GM11168 (cell line): ENCODE measurements around the gene CAPN12.

Source experiments
- in situ Hi-C: fragments of 300-500 bp; cut with MboI; formaldehyde crosslinking; loops from one replicate; pipeline ENCODE4 v1.12.0; 2022; ENCODE audit warnings: low sequenced_read_pairs; ENCODE audit not compliant: unreplicated experiment

Gene CAPN12

DNA sequence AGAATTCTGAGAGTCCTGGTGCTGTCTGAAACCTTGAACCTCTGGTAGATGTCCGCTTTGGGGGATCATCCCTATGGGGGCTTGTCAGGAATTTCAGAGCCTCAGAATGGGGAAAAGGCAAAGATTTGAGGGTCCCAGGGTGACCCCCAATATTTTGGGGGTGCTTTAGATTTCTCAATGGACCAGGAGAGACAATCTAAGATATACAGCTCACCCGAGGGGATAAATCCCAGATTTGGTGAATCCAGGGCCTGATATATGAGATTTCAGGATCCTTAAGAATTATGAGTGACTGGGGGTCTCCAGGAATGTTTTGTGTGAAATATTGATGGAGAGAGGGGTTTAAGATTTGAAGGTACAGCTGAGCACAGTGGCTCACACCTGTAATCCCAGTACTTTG is 3.3 kb downstream of the CAPN12 start:
- in situ Hi-C loops = no loop called here

DNA sequence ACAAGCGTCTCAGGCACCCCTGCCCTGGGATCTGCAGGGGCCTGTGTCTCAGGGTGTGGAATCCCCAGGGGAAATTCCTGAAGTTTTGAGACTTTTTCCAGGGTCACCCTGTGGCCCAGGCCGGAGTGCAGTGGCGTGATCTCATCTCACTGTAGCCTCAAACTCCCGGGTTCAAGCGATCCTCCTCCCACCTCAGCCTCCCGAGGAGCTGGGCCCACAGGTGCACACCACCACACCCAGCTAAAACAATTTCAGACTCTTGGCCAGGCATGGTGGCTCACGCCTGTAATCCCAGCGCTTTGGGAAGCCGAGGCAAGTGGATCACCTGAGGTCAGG is 4.0 kb downstream of the CAPN12 start:
- in situ Hi-C loops = no loop called here

DNA sequence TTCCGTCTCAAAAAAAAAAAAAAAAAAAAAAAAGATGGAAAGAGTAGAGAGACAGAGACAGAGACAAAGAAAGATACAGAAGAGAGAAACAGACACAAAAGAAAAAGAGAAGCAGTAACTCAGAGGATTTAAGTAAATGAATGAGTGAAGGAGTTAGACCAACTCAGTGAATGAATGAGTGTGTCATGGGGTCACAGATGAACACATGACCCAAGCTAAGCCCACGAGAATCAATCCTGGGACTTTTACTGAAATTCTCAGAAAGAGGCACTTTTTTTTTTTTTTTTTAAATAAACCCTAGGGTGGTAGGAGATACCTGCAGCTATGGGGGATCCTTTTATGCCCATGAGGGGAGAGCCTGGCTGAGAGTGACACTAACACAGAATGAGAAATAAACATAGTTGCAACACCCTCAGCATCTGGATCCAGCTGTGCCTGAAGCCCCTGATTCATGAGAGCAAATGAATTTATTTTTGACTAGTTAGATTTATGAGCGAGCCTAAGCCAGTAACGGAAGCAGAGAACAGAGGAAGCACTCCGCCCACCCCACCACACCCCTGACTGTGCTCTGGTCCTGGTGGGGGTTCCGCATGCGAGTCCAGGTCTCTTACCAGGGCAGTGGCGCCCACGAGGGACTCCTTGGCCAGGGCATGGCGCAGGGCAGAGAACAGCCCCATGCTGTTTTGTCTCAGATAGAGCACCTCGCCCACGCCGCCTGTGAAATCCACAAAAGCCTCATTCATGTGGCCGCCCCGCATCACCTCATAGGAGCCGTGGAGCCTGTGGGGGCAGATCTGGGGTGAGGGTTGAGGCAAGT is 4.6 kb downstream of the CAPN12 start:
- in situ Hi-C loops = no loop called here

DNA sequence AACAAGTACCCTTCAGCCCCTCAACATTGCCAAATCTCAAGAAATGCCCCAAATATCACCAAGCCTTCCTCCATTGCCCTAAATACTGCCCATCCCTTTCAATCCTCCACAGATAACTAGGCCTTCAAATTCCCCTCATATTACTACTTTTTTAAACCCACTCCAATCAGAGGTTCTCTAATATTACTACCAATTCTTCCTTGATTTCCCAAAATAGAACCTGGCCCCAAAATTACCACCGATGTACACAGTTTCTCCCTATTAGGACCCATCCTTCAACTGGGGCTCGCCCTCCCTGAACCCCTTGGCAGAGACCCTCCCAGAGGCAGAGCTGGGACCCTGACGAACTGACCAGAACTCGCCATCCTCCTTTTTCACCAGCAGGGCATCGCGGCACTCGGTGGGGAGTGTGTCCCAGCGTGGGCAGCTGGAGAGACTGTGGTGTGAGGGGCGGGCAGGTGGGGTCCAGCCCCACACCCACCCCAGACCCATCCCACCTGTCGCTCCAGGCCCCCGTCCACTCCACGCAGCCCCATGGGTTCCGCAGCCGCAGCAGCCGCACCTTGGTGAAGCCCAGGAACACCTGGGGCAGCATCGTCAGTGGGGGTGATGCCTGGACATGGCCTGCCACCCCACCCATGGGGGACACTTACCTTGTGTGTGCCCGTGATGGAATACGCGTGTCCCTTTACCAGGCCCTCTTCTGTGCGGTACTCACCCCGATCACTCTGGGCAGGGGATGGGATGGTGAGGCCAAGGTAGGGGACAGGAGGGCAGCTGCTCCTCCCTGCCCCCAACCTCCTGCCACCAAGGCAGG is 6.1 kb downstream of the CAPN12 start:
- in situ Hi-C loops = no loop called here

DNA sequence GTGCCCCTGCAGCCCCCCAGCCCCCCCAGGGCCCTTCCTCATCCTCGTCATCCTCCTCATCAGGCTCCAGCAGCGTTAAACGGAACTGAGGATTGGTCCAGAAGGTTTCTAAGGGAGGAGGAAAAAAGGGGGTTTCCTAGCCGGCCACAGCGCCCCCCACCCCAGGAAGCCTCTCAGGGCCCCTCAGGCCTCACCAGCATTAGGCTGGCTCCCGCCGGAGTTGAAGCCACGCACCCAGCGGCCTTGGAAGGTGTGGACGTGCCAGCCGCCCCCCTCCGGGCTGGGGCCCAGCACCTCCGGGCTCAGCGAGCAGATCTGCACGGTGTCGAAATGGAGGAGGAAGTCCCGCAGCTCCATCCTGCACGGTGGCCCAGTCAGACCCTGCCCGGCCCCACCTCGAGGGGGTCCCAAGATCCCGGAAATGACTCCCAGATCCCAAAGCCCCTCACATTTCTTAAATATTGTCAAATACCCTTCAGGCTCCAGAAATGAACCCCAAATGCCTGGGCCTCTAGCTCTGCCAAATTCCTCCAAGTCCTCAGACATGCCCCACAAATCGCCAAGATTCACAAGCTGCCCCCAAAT is 6.9 kb downstream of the CAPN12 start:
- in situ Hi-C loops = no loop called here

DNA sequence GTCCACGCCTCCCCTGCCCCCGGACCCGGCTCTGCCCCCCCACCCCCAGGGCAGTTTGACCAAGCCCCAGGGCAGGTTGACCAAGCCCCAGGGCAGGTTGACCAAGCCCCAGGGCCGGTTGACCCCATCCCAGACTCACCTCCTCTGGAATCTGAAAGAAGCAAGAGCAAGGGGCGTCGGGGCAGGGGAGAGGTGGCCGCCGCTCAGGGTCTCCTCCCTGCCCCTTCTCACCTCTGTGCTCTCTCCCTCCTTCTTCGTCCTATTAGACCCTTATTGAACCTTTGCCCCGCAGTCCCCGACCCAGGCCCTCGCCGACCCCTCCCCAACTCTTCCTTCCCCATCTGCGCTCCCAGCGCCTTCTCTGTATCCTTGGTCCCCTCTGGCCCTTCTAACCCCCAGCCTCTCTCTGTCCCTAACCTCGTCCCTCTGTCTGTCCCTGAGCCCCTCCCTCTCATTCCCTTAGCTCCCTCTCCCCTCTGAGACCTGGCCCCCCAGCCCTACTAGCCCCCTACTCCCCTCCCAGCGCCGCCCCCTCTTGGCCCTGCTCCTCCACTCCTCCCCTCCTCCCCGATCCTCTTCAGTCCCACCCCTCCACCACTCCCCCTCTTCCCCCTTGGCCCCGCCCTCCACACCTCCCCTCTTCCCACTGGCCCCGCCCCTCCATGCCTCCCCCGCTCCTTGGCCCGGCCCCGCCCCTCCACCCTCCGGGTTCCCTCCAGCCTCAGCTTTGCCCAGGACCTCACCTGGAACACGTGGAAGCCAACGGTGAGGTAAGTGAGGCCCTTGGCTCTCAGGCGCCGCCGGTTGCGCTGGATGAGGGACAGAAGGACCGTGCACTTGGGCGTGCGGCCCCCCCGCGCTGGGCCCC is 7.6 kb downstream of the CAPN12 start:
- in situ Hi-C loops = no loop called here

DNA sequence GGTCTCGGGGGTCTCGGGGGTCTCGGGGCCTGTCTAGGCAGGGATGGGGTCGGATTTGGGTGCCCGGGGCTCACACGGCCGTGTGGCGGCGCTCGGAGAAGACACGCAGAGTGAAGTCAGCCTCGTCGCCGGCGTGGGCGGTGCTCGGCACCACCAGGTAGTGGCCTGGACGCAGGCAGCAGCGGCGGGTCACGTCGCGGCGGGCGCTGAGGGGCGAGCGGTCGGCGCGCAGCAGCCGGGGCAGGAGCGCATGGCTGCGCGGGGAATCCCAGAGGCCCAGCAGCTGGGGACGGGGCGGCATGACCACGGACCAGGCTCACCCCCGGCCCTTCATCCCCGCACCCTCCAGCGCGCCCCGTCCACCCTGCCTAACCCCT is 8.2 kb downstream of the CAPN12 start:
- in situ Hi-C loops = no loop called here

DNA sequence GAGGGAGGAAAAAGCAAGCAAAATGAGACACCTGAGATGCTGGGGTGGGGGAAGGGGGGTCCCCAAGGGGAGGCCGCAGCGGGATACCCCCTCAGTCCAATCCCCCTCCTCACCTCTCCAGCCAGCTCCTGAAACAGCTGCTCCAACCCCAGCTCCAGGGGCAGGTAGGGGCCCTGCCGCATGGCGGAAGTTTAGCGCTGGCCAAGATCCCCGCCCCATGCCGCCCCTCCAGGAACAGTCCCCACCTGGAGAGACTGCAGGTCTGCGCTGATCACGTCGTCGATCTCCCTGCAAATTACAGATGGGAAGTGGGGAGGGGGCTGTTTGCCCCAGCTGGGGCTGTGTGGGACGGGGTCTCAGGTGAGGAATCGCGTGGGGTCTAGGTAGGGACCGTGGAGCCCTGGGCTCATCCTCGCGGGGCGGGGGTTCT is 9.0 kb downstream of the CAPN12 start:
- in situ Hi-C loops = no loop called here

DNA sequence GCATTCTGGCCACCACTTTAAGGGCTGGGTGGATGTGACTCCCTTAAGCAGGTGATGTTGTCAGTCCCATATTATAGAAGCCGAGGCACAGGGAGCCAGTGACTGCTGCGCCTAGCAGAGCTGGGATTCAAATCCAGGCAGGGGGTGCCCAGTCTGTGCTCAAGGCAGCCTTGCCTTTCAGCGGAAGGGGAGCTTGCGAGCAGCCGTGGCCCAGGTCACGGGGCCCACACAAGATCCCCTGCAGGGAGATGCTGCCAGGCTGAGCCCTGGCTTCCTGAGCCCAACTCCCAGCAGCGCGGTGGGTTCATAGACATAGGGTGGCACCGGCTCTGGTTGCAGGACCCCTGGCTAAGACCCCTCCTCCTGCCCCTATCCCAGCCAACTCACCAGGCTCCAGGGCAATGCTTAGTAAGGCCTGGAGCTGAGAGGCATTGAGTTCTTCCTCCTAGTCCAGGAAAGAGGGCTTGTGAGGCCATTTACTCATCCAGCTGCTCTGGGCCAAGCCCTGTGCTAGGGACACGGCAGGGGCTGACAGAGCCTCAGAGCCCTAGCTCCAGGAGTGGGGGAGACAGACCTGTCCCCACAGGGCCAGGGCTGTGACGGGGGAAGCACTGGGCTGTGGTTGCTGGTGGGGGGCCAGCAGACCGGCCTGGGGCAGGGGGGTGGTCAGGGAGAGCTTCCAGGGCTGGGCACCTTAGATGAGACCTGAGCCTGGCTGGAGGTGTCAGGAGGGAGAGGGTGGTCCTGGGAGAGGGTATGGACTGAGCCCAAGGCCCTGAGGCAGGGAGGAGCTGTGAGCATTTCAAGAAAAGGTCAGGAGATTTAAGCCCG is 9.6 kb downstream of the CAPN12 start:
- in situ Hi-C loops = no loop called here

DNA sequence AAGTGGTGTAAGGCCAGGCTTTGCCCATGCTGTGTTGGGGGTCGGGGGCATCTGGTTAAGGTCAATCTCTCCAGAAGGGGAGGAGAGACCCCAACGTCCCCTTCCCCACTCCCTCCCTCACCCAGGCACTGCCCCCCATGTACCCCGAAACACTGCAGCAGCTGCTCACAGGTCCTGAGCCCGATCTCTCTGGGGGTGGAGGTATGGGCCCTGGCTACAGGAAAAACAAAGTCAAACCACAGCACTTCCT is 10.2 kb downstream of the CAPN12 start:
- in situ Hi-C loops = no loop called here

DNA sequence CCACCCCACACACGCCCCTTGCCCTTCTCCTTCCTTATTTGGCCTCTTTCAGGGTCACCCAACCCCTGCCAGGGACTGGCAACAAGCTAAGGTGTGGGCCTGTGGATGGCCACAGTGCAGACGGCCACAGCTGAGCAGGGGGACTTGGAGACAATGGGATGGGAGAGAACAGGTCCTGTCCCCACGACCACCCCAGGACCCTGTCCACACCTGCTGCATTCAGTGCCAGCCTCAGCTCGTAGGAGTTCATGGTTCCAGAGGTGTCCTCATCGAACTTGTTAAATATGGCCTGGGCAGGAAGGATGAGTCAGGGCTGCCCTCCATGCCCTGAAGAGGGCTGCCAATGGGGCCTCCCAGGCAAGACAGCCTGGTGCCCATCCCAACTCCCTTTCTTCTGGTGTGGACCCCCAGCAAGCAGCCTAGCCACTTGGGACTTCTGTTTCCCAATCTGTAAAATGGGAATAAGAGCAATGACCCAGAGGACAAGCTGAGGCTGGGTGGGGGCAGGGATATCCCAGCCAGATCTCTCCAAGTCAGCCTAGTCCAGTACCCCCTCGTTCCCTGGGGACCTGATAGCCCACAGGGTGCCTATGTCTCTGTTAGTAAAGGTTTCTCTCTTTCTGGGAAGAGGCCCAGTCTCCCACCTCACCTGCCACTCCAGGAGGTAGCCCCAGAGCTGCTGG is 10.6 kb downstream of the CAPN12 start:
- in situ Hi-C loops = no loop called here

DNA sequence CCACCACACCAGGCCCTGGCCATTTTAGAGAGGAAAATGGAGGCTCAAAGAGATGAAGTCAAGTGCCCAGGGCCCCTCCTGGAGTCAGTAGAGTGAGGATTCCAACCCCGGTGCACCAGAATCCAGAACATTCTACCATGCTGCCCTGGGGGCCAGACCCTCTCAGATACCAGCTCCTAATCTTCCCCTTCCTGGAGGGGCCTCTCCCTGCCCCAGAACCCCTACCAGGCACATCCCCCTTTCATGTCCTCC is 11.1 kb downstream of the CAPN12 start:
- in situ Hi-C loops = no loop called here

DNA sequence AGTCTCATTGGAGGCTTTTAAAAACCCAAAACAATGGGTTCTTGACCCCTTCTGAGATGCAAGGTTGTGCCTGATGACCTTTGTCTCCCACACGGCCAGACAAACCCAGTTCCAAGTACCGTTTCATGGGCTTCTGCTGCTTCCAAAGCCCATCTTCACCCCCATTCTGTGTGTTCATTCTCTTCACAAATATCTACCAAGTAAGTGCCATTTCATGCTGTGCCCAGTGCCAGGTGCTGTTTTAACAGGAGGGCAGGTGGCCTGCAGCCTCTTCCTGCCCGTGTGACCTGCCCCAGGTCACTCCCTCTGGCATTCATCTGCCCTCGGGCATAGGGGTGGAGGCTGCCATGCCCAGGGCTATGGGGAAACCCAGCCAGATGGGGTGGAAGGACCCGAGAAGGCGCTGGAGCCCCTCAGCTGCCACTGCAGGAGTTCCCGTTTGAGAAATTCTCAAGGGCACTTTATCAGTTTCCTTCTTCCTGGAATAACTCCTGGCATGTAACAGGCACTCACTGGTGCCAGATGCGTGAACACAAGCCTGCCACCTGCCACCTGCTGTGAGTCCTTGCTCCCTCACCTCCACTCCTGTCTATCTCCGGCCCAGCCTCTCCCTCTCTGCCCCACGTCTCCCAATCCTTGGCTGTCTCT is 12.5 kb downstream of the CAPN12 start:
- in situ Hi-C loops = no loop called here

DNA sequence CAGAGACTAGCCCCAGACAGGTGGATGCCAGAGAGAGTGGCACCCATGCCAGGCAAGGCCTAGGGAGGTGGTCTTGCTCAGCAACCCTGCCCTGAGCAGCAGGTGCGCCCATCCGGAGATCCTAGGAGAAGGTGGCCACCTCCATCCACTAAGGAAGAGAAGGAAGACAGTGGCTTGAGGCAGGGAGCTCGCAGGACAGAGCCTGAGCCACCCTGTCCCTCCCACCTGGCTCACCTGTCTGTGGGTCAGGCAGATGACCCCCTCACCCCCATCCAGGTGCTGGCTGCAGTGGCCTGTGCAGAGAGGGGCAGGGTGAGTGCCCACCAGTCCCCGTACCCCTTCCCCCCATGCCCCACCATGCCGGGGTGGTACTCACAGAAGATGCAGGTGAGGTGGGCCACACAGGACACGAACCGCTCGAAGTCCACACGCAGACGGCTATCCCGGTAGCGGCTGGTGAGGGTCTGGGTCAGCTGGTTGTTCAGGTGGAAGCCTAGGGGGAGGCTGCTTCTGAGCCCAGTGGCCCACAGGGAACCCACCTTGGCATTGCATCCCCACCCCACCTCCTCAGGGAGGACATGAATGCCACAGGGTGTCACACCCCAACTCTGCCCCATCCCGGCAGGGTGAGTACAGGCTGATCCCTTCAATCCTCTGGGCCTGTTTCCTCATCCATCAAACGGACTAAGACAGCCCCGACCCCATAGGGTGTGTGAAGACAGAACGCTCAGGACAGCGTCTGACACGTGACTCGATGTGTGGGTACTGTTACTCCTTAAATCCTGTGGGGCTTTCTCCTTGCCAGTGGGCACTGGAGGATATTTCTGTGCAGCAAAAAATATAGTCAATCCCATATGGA is 13.3 kb downstream of the CAPN12 start:
- in situ Hi-C loops = no loop called here

DNA sequence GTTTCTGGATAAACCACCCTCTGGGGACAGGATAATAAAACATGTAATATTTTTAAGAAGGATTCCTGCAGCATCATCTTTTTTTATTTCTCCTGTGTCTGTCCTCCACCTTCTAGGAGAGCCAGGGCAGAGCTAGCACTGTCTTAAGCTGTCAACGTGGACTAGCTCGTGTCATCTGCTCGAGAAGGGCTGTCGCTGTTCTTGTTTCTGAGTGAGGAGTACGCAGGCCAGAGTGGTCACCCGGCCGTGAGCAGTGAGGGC is 13.9 kb downstream of the CAPN12 start:
- in situ Hi-C loops = no loop called here

DNA sequence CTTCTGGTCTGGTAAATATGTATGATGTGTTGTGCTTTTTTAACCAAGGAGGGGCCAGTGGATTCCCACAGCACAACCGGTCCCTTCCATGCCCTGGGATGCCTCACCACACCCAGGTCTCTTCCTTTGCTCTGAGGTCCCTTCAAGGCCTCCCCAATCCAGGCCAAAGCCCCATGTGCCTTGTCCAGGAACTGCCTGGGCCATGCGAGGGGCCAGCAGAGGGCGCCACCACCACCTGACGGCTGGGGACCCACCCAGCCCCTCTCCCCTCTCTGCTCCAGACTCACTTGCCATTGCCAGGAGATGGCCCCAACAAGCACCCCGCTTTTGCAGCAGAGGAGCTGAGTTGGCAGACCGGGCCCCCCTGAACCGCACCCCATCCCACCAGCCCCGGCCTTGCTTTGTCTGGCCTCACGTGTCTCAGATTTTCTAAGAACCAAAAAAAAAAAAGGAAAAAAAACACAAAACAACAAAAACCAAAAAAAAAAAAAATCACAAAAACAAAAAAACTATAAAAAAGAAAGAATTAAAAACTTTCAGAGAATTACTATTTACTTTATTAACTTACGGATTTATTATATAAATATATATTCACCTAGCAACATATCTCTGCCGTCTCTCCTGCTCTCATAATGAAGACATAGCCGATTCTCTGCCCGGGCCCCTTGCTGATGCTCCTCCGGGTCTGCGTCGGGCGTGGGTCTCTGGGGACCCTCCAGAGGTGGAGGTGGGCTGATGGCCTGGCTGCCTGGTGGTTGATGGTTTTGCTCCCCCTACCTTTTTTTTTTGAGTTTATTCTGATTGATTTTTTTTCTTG is 14.4 kb downstream of the CAPN12 start:
- in situ Hi-C loops = no loop called here

DNA sequence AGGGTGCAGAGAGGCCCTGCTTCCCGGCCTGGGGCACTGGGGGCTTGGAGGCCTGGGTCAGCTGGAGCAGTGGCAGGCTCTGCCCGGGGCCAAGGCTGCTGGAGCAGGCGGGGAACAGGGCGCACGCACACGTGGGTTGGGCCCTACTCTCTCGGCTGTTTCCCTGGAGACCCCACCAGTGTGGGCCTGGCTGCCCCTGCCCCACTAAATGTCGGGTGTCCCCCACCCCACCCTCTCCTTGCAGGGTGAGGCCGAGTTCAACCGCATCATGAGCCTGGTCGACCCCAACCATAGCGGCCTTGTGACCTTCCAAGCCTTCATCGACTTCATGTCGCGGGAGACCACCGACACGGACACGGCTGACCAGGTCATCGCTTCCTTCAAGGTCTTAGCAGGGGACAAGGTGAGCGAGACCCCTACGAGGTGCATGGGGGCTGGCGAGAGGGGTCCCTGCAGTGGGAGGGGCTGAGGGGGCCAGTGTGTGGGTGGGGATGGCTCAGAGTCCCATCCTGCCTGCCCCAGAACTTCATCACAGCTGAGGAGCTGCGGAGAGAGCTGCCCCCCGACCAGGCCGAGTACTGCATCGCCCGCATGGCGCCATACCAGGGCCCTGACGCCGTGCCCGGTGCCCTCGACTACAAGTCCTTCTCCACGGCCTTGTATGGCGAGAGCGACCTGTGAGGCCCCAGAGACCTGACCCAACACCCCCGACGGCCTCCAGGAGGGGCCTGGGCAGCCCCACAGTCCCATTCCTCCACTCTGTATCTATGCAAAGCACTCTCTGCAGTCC is 15.3 kb downstream of the CAPN12 start:
- in situ Hi-C loops = no loop called here
